ENCODE measurements around the gene GMPS. TPM values are rescaled to one million over a fixed set of nuclear protein-coding genes. Genes with fewer than 3 reads are reported as not detected.
A peak's percentile ranks its signal among the peaks of the same experiment; 100 is the strongest.

GMPS gene
- total RNA-seq, 1 experiment from 2014 or later: 128 TPM

DNA sequence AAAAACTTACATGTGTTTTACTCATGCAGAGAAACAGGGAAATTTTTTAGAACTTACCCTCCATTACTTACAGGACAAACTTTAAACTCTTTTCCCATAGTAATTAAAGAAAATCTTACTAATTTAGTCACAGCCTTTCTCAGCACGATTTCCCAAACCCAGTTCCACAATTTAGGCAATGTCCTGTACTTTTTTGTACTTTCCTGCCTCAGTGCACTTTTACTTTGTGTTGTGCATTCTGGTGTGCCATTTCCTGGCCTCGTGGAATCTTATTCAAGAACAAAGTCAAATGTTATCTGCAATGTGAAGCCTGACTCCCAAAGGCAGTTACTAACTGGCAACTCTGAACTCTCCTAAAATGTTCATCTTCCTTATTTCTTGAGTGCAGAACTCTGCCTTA, 18.1 kb upstream of the GMPS start:
- intact Hi-C loops (cut with micrococcal nuclease): loop anchor here (5.0 kb wide), 2 partner anchors 45 to 100 kb away; partner anchors contain the start of gene C3orf33
- Mint-ChIP-seq H3K9me3 (ENCODE audit: unreplicated experiment) (no peaks in the 10 kb centered on the region), H3K27me3 (ENCODE audit: insufficient read depth, unreplicated experiment) (no peaks in the 10 kb centered on the region), H3K27ac (ENCODE audit: low read depth, unreplicated experiment) (peak overlapping the region; percentile 99), H3K4me1 (ENCODE audit: insufficient read depth, unreplicated experiment) (peaks cover 6% of the 10 kb centered on the region), H3K4me3 (ENCODE audit: unreplicated experiment) (peak overlapping the region; percentile 87), H3K36me3 (ENCODE audit: insufficient read depth, unreplicated experiment) (peaks cover 11% of the 10 kb centered on the region)
- POLR2A ChIA-PET: interaction anchor here (0.7 to 4.5 kb wide), 11 partner anchors 10 to 1236 kb away, joined by 3 to 104 read pairs (median 6); partner anchors contain the start of genes C3orf33 and GMPS
- CTCF ChIA-PET: interaction anchor here (0.6 to 2.5 kb wide), 7 partner anchors 17 to 209 kb away, joined by 3 to 18 read pairs (median 4); partner anchors contain the start of gene C3orf33
- DNase-seq (ENCODE audit: unreplicated experiment): no peak
- no TSS peak for BruUV-seq (replicated peaks)
- TF ChIP-seq, protein P1, sequence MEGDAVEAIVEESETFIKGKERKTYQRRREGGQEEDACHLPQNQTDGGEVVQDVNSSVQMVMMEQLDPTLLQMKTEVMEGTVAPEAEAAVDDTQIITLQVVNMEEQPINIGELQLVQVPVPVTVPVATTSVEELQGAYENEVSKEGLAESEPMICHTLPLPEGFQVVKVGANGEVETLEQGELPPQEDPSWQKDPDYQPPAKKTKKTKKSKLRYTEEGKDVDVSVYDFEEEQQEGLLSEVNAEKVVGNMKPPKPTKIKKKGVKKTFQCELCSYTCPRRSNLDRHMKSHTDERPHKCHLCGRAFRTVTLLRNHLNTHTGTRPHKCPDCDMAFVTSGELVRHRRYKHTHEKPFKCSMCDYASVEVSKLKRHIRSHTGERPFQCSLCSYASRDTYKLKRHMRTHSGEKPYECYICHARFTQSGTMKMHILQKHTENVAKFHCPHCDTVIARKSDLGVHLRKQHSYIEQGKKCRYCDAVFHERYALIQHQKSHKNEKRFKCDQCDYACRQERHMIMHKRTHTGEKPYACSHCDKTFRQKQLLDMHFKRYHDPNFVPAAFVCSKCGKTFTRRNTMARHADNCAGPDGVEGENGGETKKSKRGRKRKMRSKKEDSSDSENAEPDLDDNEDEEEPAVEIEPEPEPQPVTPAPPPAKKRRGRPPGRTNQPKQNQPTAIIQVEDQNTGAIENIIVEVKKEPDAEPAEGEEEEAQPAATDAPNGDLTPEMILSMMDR (IDR thresholded peaks at IDR 0.05; ENCODE audit: unreplicated experiment): no peak

DNA sequence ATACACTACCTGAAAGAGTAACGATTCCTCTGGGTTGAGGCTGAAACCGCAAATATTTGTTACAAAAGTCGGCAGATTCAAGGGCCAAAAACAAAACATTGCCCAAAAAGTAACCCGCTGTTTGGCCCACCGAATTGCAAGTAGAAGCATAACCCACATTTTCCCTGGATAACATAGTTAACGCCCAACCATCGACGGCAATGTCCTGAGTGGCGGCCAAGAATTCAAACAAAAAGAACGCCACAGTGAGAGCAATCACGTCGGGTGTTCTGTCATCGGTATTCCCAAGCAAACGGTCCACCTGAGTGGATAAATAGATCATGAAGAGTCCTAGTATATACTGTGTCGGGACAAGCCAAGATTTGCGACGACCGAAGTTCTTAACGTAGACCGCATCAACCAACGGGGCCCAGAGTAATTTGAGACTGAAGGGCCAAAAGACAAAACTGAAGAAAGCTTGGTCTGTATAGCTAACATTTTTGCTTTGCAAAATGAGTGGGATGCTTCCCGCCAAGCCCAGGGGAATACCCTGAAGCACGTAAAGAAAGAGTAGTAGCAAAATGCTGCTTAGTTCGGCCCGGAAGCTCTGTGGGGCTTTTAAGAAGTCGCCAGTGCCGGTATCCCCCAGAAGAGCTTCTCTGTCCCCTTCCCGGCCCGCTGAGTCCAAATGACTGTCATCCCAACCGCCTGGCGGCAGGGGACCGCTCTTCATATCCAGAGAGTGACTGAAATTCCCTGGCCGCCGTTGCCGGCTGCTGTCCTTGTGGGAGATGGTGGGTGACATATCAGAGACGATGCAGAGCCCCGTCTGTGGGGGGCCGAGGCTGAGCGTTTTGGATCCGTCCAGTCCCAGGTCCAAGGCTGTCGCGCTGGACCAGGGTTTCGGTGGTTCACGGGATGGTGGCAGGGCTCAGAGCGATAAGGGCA, 17.0 kb upstream of the GMPS start:
- peak overlapping the region; percentile 87 for H3K4me3 Mint-ChIP-seq (ENCODE audit: unreplicated experiment)
- H3K27ac Mint-ChIP-seq (ENCODE audit: low read depth, unreplicated experiment): peak overlapping the region; percentile 99
- DNase-seq (ENCODE audit: unreplicated experiment): peak; percentile 22
- TF ChIP-seq, protein P1 (IDR thresholded peaks at IDR 0.05; ENCODE audit: unreplicated experiment): no peak
- CTCF ChIA-PET: interaction anchor here (0.9 to 2.5 kb wide), 6 partner anchors 16 to 48 kb away, joined by 4 to 18 read pairs (median 7); partner anchors contain the start of genes C3orf33 and GMPS
- intact Hi-C loops (cut with micrococcal nuclease): loop anchor here (1.0 to 5.0 kb wide), 4 partner anchors 17 to 101 kb away; partner anchors contain the start of genes C3orf33 and GMPS
- H3K9me3 Mint-ChIP-seq (ENCODE audit: unreplicated experiment): no peaks in the 10 kb centered on the region
- no TSS peak for BruUV-seq (replicated peaks)
- H3K36me3 Mint-ChIP-seq (ENCODE audit: insufficient read depth, unreplicated experiment): peaks cover 8% of the 10 kb centered on the region
- H3K4me1 Mint-ChIP-seq (ENCODE audit: insufficient read depth, unreplicated experiment): no peaks in the 10 kb centered on the region
- POLR2A ChIA-PET: interaction anchor here (0.6 to 4.5 kb wide), 21 partner anchors 10 to 1307 kb away, joined by 3 to 104 read pairs (median 5); partner anchors contain the start of genes C3orf33 and GMPS
- H3K27me3 Mint-ChIP-seq (ENCODE audit: insufficient read depth, unreplicated experiment): no peaks in the 10 kb centered on the region

DNA sequence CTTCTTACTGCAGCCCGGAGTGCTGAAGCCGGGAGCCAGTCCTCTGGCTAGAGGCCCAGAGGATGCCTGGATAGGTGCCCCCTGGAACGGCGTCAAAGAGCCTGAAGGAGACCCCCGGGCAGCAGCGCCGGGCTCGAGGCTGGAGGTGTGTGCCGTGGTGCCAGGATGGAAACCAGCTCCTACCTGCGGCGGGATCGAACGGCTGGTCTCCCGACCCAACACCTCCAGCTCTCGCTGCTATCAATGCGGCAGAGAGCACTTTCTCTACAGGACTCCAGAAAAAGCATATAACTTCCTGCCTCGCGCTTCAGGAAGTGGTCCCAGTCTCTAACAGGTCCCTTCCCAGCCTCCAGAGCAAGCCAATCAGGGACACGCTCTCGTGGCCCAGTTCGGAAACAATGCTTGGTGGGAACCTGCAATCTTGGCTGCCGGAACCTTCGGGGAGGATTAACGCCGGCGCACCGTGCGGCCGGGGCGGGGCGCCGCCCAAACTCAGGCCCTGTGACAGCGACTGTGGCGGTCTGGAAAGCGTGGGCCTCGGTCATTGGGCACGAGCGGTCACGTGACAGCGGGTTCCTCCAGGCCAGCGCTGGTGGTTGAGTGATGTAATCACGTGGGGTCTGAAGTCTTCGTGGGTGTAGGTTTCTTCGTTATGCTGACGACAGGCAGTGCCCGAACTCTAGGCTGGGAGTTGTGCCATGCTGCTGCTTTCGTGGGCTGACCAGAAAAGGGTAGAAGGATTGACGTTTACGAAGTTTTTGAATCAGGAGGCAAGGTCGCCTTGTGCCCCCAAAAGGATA, 16.1 kb upstream of the GMPS start, which contains the start of gene SLC33A1:
SLC33A1 (minus strand) TSS at position 287 of the 800 bp plus-strand sequence. CDS start 430 bp downstream, outside the sequence.
- H3K9me3 Mint-ChIP-seq (ENCODE audit: unreplicated experiment): no peaks in the 10 kb centered on the region
- intact Hi-C loops (cut with micrococcal nuclease): loop anchor here (1.0 to 5.0 kb wide), 4 partner anchors 16 to 102 kb away; partner anchors contain the start of genes C3orf33 and GMPS
- peak within 1 kb of the TSS; percentile 87 for H3K4me3 Mint-ChIP-seq (ENCODE audit: unreplicated experiment)
- ChIA-PET CTCF (interaction anchor here (0.9 to 2.5 kb wide), 4 partner anchors 16 to 49 kb away, joined by 7 to 18 read pairs (median 8); partner anchors contain the start of genes C3orf33 and GMPS), POLR2A (interaction anchor here (0.6 to 4.5 kb wide), 14 partner anchors 12 to 1306 kb away, joined by 3 to 104 read pairs (median 6); partner anchors contain the start of genes C3orf33 and GMPS)
- no peaks in the 10 kb centered on the region for H3K27me3 Mint-ChIP-seq (ENCODE audit: insufficient read depth, unreplicated experiment)
- no TSS peak for BruUV-seq (replicated peaks)
- H3K36me3 Mint-ChIP-seq (ENCODE audit: insufficient read depth, unreplicated experiment): peaks cover 8% of the 10 kb centered on the region
- peak; percentile 99 for DNase-seq (ENCODE audit: unreplicated experiment)
- no peaks in the 10 kb centered on the region for H3K4me1 Mint-ChIP-seq (ENCODE audit: insufficient read depth, unreplicated experiment)
- TF ChIP-seq, protein P1 (IDR thresholded peaks at IDR 0.05; ENCODE audit: unreplicated experiment): no peak
- peak within 1 kb of the TSS; percentile 99 for H3K27ac Mint-ChIP-seq (ENCODE audit: low read depth, unreplicated experiment)

Data from MCF 10A (cell line).